ENCODE measurements around the gene PGRMC2.

The PGRMC2 gene

GRCh38 chr4:128225148-128225547, 62.5 kb downstream of the PGRMC2 start:
- TF ChIP-seq TSHZ2 (CRISPR knock-in tag; IDR thresholded peaks at IDR 0.05) = no peak
- peak; percentile 75 for TF ChIP-seq ISL1 (CRISPR knock-in tag; IDR thresholded peaks at IDR 0.05)
- ATAC-seq = peak; percentile 44

- TF ChIP-seq ZNF565 (CRISPR knock-in tag; conservative IDR thresholded peaks at IDR 0.05; ENCODE audit: low read depth) (no peak), TCF4 (CRISPR knock-in tag; IDR thresholded peaks at IDR 0.05; ENCODE audit: borderline replicate concordance) (no peak), SNAI2 (CRISPR knock-in tag; IDR thresholded peaks at IDR 0.05) (no peak), ZNF70 (CRISPR knock-in tag; IDR thresholded peaks at IDR 0.05) (no peak), TSHZ2 (CRISPR knock-in tag; IDR thresholded peaks at IDR 0.05) (no peak), OSR1 (CRISPR knock-in tag; IDR thresholded peaks at IDR 0.05) (no peak), ZC3H10 (CRISPR knock-in tag; IDR thresholded peaks at IDR 0.05) (no peak), CSRNP3 (CRISPR knock-in tag; IDR thresholded peaks at IDR 0.05) (no peak), ZFP30 (CRISPR knock-in tag; IDR thresholded peaks at IDR 0.05) (no peak), ZNF8 (CRISPR knock-in tag; IDR thresholded peaks at IDR 0.05) (no peak), RARB (CRISPR knock-in tag; IDR thresholded peaks at IDR 0.05) (no peak), PPARA (CRISPR knock-in tag; IDR thresholded peaks at IDR 0.05; ENCODE audit: borderline replicate concordance) (no peak), CSDC2 (CRISPR knock-in tag; IDR thresholded peaks at IDR 0.05) (no peak), TOX (CRISPR knock-in tag; IDR thresholded peaks at IDR 0.05; ENCODE audit: borderline replicate concordance) (no peak), POU6F1 (CRISPR knock-in tag; IDR thresholded peaks at IDR 0.05; ENCODE audit: borderline replicate concordance, low read depth) (no peak), PATZ1 (CRISPR knock-in tag; IDR thresholded peaks at IDR 0.05; ENCODE audit: borderline replicate concordance) (no peak), GLIS3 (CRISPR knock-in tag; IDR thresholded peaks at IDR 0.05) (no peak), BACH2 (CRISPR knock-in tag; IDR thresholded peaks at IDR 0.05; ENCODE audit: borderline replicate concordance) (no peak)
- ATAC-seq = no peak
These were observed 66.0 kb downstream of the PGRMC2 start for GRCh38 chr4:128221586-128221985.
